HUES6 (cell line): ENCODE data around the gene NPBWR2.

Experiments
- H3K27ac ChIP-seq: 2 replicates; pipeline ENCODE4 v1.7.0; 2013; ENCODE audit warnings: low read depth, mild to moderate bottlenecking, low read length, inconsistent platforms
- H3K27me3 ChIP-seq: 2 replicates; pipeline ENCODE4 v1.6.1; 2013; ENCODE audit warnings: low read length; ENCODE audit not compliant: control insufficient read depth, insufficient read depth
- H3K36me3 ChIP-seq: 2 replicates; pipeline ENCODE4 v1.6.1; 2013; ENCODE audit warnings: low read length; ENCODE audit not compliant: control insufficient read depth, insufficient read depth
- H3K4me1 ChIP-seq: 2 replicates; pipeline ENCODE4 v1.6.1; 2013; ENCODE audit warnings: low read length; ENCODE audit not compliant: control insufficient read depth, insufficient read depth
- H3K4me3 ChIP-seq: 2 replicates; pipeline ENCODE4 v1.5.1; 2013; ENCODE audit warnings: low read depth, low read length
- H3K9ac ChIP-seq: one replicate; pipeline ENCODE4 v1.6.1; 2013; ENCODE audit warnings: mild to moderate bottlenecking, low read length
- H3K9me3 ChIP-seq: 2 replicates; pipeline ENCODE4 v1.6.1; 2013; ENCODE audit warnings: low read depth, low read length; ENCODE audit not compliant: control insufficient read depth, insufficient read depth

The NPBWR2 gene

DNA sequence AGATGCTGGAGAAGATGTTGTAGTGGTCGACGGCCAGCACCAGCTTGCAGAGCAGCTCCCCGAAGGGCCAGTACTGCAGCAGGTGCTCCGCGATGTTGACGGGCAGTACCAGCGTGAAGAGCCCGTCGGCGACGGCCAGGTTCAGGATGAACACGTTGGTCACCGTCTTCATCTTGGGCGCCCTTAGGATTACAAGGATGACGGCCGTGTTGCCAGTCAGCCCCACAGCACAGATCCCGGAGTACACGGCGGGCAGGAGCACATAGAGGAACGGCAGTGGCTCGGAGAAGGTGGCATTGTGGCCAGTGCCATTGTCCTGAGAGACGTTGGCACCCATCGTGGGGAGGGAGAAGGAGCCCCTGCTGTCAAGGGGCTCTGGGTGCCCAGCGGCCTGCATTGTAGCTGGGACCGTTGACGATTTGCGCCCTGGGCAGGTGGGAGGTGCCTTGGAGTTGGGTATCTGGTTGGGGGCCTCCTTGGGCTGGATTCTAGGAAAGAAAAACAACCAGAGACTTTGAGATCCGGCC is 867 bp downstream of the NPBWR2 start:
- no peak overlapping the region for H3K9ac ChIP-seq
- peaks cover 21% of the 10 kb centered on the region for H3K27me3 ChIP-seq

DNA sequence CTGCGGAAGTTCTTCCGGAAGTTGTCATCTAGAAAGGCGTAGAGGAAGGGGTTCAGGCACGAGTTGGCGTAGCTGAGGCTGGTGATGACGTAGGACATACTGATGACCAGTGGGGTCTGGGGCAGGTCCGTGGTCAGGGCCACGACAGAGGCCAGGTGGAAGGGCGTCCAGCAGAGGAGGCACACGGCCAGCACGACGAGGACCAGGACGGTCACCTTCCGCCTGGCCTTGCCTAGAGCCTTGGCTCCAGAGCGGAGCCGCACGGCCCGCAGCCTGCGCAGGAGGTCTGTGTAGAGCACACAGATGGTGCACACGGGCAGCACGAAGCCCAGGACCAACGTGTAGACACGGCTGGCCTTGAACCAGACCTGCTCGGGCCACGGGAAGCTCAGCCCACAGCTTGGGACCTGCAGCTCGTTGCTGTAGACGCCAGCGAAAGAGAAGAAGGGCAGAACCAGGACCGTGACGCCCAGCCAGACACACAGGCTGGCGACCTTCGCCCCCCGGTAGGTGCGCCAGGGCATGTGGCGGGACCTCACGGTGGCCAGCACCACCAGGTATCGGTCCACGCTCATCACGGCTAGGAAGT is 1.4 kb downstream of the NPBWR2 start:
- Histone ChIP-seq H3K9me3 (no peaks in the 10 kb centered on the region), H3K4me1 (peaks cover 11% of the 10 kb centered on the region), H3K27me3 (peaks cover 26% of the 10 kb centered on the region), H3K4me3 (no peak overlapping the region), H3K27ac (no peak overlapping the region), H3K9ac (no peak overlapping the region), H3K36me3 (no peaks in the 10 kb centered on the region)

More for the DNA sequence above, 867 bp downstream of the NPBWR2 start:
- H3K4me1 ChIP-seq, result peaks cover 11% of the 10 kb centered on the region
- H3K27ac ChIP-seq, result no peak overlapping the region
- H3K36me3 ChIP-seq, result no peaks in the 10 kb centered on the region
- no peak overlapping the region for H3K4me3 ChIP-seq
- no peaks in the 10 kb centered on the region for H3K9me3 ChIP-seq

DNA sequence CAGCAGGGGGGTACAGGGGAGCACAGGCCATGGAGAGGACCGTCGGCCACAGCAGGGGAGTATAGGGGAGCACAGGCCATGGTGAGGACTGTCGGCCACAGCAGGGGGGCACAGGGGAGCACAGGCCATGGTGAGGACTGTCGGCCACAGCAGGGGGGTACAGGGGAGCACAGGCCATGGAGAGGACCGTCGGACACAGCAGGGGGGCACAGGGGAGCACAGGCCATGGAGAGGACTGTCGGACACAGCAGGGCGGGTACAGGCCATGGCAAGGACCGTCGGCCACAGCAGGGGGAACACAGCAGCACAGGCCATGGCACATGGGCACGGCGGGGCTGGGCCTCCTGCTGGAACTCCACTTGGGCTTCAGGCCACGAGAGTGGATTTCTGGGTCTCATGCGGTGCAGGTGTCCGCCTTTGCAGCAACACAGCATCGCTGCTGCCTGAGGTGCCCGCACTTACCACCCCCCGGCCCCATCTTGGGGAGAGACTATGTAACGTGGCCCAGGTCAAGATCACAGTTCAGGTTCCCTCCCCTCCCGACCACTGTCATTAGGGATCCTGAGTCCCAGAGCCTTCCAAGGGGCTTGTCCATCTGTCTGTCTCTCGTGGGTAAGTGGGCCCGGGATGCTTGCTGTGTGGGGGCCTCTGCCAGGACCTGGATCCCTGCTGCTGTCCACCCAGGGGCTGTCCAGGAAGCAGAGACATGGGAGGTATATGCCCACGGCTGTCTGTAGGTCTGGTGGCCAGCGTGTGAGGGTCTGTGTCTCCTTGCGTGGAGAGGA is 2.5 kb downstream of the NPBWR2 start:
- peaks cover 11% of the 10 kb centered on the region for H3K4me1 ChIP-seq
- no peak overlapping the region for H3K27ac ChIP-seq
- H3K9ac ChIP-seq, result no peak overlapping the region
- peaks cover 35% of the 10 kb centered on the region for H3K27me3 ChIP-seq
- no peaks in the 10 kb centered on the region for H3K9me3 ChIP-seq
- no peak overlapping the region for H3K4me3 ChIP-seq
- no peaks in the 10 kb centered on the region for H3K36me3 ChIP-seq

DNA sequence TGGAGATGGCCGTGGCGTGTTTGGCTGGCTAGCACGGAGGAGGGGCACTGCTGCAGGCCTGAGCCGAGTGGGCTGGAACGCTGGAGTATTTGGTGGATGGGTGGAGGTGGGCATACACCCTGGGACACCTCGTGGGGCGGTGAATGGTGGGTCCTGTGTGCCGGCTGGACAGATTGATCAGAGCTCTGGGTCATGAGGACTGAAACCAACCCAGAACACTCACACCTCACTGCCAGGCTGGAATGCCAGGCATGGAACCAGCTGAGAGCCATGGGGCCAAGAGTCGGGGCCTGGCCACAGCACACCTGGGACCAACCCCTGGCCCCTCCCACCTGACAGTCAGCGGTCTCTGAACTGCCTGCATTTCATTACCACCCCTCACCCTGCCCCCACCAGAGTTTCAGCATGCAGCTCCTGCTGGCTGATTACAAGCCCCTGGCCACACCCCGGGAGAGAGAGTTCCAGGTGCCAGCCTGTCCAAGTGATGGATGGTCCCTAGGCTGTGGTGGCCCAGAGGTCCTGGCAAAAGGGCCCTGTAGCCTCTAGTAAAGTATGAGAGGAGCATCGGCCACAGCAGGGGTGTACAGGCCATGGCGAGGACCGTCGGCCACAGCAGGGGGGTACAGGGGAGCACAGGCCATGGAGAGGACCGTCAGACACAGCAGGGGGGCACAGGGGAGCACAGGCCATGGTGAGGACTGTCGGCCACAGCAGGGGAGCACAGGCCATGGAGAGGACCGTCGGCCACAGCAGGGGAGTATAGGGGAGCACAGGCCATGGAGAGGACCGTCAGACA is 3.3 kb downstream of the NPBWR2 start:
- Histone ChIP-seq H3K27me3 (peaks cover 35% of the 10 kb centered on the region), H3K27ac (no peak overlapping the region), H3K4me1 (peaks cover 11% of the 10 kb centered on the region), H3K9ac (no peak overlapping the region), H3K9me3 (no peaks in the 10 kb centered on the region), H3K4me3 (no peak overlapping the region), H3K36me3 (no peaks in the 10 kb centered on the region)

GRCh38 chr20:64102647-64103354 is 4.6 kb downstream of the NPBWR2 start:
- Histone ChIP-seq H3K27ac (no peak overlapping the region), H3K27me3 (peaks cover 35% of the 10 kb centered on the region), H3K36me3 (no peaks in the 10 kb centered on the region), H3K4me3 (peak overlapping the region; percentile 71), H3K4me1 (peaks cover 10% of the 10 kb centered on the region), H3K9me3 (no peaks in the 10 kb centered on the region), H3K9ac (no peak overlapping the region)

DNA sequence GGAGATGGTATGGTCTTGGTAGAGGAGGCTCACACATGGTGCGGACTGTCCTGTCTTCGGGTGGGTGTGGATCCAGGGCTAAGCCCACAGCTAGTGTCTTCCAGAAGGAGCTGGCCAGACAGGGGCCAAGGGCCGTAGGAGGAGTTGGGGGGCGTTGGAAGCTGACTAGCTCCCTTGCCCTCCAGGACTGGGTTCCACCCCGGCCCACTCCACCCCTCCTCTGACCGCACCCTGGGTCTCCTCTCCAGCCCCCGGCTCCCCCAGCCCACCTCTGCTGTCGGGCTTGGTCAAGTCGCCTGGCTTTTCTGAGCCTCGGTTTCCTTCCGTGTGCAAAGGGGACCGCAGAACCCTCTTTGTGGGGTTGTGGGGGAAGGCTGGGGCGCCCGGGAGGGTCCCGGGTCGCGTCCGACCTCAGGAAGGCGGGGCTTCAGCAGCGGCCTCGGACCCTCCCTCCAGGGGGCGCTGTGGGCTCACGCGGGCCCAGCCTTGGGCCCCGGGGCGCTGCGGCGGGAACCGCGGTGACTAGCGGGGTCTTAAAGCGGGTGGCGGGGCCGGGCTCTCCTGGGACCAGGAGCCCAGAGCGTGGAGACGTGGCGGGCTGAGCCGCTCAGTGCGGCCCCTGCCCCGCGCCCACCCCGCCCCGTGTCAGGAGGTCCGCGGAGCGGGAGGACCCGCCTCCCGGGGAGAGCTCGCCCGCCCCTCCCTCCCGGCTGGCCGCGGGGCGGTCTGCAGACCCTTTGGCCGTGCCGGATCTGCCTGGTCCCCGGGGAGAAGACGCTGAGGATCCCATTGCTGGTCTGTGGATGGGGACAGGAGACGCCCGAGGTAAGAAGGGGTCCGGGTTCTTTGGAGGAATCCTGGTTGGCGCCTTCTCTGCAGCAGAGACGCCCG is 5.4 kb downstream of the NPBWR2 start:
- Histone ChIP-seq H3K27ac (no peak overlapping the region), H3K4me3 (peak overlapping the region; percentile 71), H3K9ac (no peak overlapping the region), H3K27me3 (peaks cover 35% of the 10 kb centered on the region), H3K36me3 (no peaks in the 10 kb centered on the region), H3K4me1 (peaks cover 8% of the 10 kb centered on the region), H3K9me3 (no peaks in the 10 kb centered on the region)

- H3K4me1 ChIP-seq, result peaks cover 8% of the 10 kb centered on the region
- no peak overlapping the region for H3K27ac ChIP-seq
- no peak overlapping the region for H3K9ac ChIP-seq
- H3K4me3 ChIP-seq, result no peak overlapping the region
- no peaks in the 10 kb centered on the region for H3K36me3 ChIP-seq
- H3K9me3 ChIP-seq, result no peaks in the 10 kb centered on the region; the same call in 1 of the 2 replicates
- H3K27me3 ChIP-seq, result peaks cover 35% of the 10 kb centered on the region
These were observed 6.2 kb downstream of the NPBWR2 start for GRCh38 chr20:64100946-64101688.

DNA sequence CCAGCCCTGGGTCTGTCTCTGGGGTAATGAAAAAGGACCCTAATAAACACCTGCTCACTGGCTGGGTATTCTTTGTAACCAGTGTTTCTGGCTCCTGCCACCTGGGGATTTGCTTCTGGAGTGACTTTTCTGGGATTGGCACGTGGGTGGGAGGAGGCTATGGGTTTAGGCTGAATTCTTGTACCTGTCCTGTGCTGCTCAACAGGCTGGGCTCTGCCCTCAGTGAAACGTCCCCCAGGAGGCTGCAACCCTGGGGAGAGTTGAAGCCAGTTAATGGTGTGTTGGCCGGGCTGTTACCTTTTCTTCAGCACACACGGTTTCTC is 6.8 kb downstream of the NPBWR2 start:
- peaks cover 8% of the 10 kb centered on the region for H3K4me1 ChIP-seq
- H3K27ac ChIP-seq, result no peak overlapping the region
- no peaks in the 10 kb centered on the region for H3K36me3 ChIP-seq
- no peak overlapping the region for H3K9ac ChIP-seq
- no peaks in the 10 kb centered on the region; the same call in 1 of the 2 replicates for H3K9me3 ChIP-seq
- peaks cover 31% of the 10 kb centered on the region for H3K27me3 ChIP-seq
- no peak overlapping the region for H3K4me3 ChIP-seq

- no peaks in the 10 kb centered on the region; the same call in 1 of the 2 replicates for H3K9me3 ChIP-seq
- no peaks in the 10 kb centered on the region for H3K36me3 ChIP-seq
- H3K4me1 ChIP-seq, result peaks cover 8% of the 10 kb centered on the region
- no peak overlapping the region for H3K9ac ChIP-seq
- no peak overlapping the region for H3K27ac ChIP-seq
- H3K27me3 ChIP-seq, result peaks cover 31% of the 10 kb centered on the region
- no peak overlapping the region for H3K4me3 ChIP-seq
These were observed 7.3 kb downstream of the NPBWR2 start for GRCh38 chr20:64099880-64100565.
